Activated T-helper 1 cell treated with Interleukin-2 at 50 U/mL for 16 hours (primary cell): ENCODE measurements around the gene SNX3.

Experiments used
- DNase-seq: peaks from one replicate; pipeline ENCODE4 v3.0.0-alpha.2; 2020; ENCODE audit warnings: low read depth

SNX3 gene

GRCh38 chr6:108203189-108204112 is 57.4 kb downstream of the SNX3 start:
- no peak for DNase-seq

- no peak for DNase-seq
These were observed 60.2 kb downstream of the SNX3 start for GRCh38 chr6:108200631-108201030.

- DNase-seq = no peak
These were observed 60.7 kb downstream of the SNX3 start for GRCh38 chr6:108200186-108200585.

GRCh38 chr6:108198761-108199498 is 61.9 kb downstream of the SNX3 start:
- DNase-seq = no peak

- no peak for DNase-seq
These were observed 65.6 kb downstream of the SNX3 start for GRCh38 chr6:108195209-108195608.

GRCh38 chr6:108194503-108194902 is 66.3 kb downstream of the SNX3 start:
- no peak for DNase-seq

GRCh38 chr6:108193835-108194234 is 67.0 kb downstream of the SNX3 start:
- DNase-seq = no peak

GRCh38 chr6:108193131-108193530 is 67.7 kb downstream of the SNX3 start:
- no peak for DNase-seq

GRCh38 chr6:108187519-108187918 is 73.3 kb downstream of the SNX3 start:
- DNase-seq = no peak

GRCh38 chr6:108186226-108186625 is 74.6 kb downstream of the SNX3 start:
- DNase-seq = no peak

- DNase-seq = no peak
These were observed 80.1 kb downstream of the SNX3 start for GRCh38 chr6:108180776-108181175.

- DNase-seq = no peak
These were observed 80.6 kb downstream of the SNX3 start for GRCh38 chr6:108180266-108180665.

GRCh38 chr6:108179741-108180140 is 81.1 kb downstream of the SNX3 start:
- DNase-seq = no peak

- DNase-seq = no peak
These were observed 84.4 kb downstream of the SNX3 start for GRCh38 chr6:108176281-108177089.

GRCh38 chr6:108175592-108176279 is 85.1 kb downstream of the SNX3 start:
- DNase-seq = no peak

- no peak for DNase-seq
These were observed 85.7 kb downstream of the SNX3 start for GRCh38 chr6:108175176-108175591.

GRCh38 chr6:108174371-108175175 is 86.3 kb downstream of the SNX3 start:
- no peak for DNase-seq

GRCh38 chr6:108171918-108172516 is 88.8 kb downstream of the SNX3 start:
- DNase-seq = no peak

- no peak for DNase-seq
These were observed 89.4 kb downstream of the SNX3 start for GRCh38 chr6:108171291-108171917.
